DND-41 (cell line): ENCODE measurements around the gene EPB41L4B.

Experiments
- ATAC-seq: fragments of 200-7000 bp; cut with Tn5 transposase; 3 replicates; pipeline ENCODE4 v1.9.1; 2021; ENCODE audit warnings: low read depth; ENCODE audit not compliant: insufficient read depth
- DNase-seq: peaks from one replicate; pipeline ENCODE4 v3.0.0-alpha.2; 2020
- H2AFZ ChIP-seq: 2 replicates; pipeline ENCODE4 v1.6.0; 2012; ENCODE audit warnings: low read depth, low read length
- H3K27ac ChIP-seq: 2 replicates; pipeline ENCODE4 v1.5.1; 2012; ENCODE audit warnings: low read length, inconsistent platforms
- H3K27me3 ChIP-seq: fragments of 200-600 bp; sonication (generic); 2 replicates; pipeline ENCODE4 v1.6.0; 2012; ENCODE audit warnings: low read length, mild to moderate bottlenecking, inconsistent platforms; ENCODE audit not compliant: insufficient read depth, poor library complexity
- H3K36me3 ChIP-seq: 2 replicates; pipeline ENCODE4 v1.5.1; 2012; ENCODE audit warnings: low read length, inconsistent platforms; ENCODE audit not compliant: insufficient read depth
- H3K4me1 ChIP-seq: 2 replicates; pipeline ENCODE4 v1.5.1; 2012; ENCODE audit warnings: mild to moderate bottlenecking, low read length; ENCODE audit not compliant: insufficient read depth
- H3K4me2 ChIP-seq: 2 replicates; pipeline ENCODE4 v1.6.0; 2012; ENCODE audit warnings: mild to moderate bottlenecking, moderate library complexity, low read length, inconsistent platforms; ENCODE audit not compliant: insufficient read depth
- H3K4me3 ChIP-seq, 2 experiments: fragments of 200-600 bp in 1 of 2; shearing (Covaris generic) in 1 of 2; 2 replicates each; pipeline ENCODE4 v1.5.1; 2012 to 2016; ENCODE audit warnings: inconsistent platforms in 2 of 2, low read length in 2 of 2, mild to moderate bottlenecking in 2 of 2, low read depth in 1 of 2, moderate library complexity in 1 of 2
- H3K79me2 ChIP-seq: 2 replicates; pipeline ENCODE4 v1.6.0; 2012; ENCODE audit warnings: low read length, inconsistent platforms; ENCODE audit not compliant: insufficient read depth
- H3K9ac ChIP-seq: 2 replicates; pipeline ENCODE4 v1.6.0; 2012; ENCODE audit warnings: low read depth, mild to moderate bottlenecking, inconsistent platforms, low read length, moderate library complexity
- H3K9me3 ChIP-seq: 2 replicates; pipeline ENCODE4 v1.5.1; 2012; ENCODE audit warnings: low read length, moderate library complexity, mild to moderate bottlenecking, inconsistent platforms; ENCODE audit not compliant: insufficient read depth, severe bottlenecking
- H4K20me1 ChIP-seq: 2 replicates; pipeline ENCODE4 v1.6.0; 2012; ENCODE audit warnings: low read length; ENCODE audit not compliant: insufficient read depth
- CTCF ChIP-seq: IDR thresholded peaks from 2 replicates; pipeline ENCODE4 v1.5.1; 2012; ENCODE audit warnings: borderline replicate concordance, low read length, moderate library complexity, mild to moderate bottlenecking; ENCODE audit not compliant: poor library complexity, severe bottlenecking; ENCODE audit errors: extremely low read depth
- EZH2 ChIP-seq: IDR thresholded peaks from 3 replicates; pipeline ENCODE4 v1.6.1; 2012; ENCODE audit warnings: borderline replicate concordance, low read depth, mild to moderate bottlenecking, moderate library complexity, low read length, inconsistent platforms; ENCODE audit not compliant: severe bottlenecking

The EPB41L4B gene

GRCh38 chr9:109315480-109316206 is 5.2 kb downstream of the EPB41L4B start:
- Histone ChIP-seq H2AFZ (no peak overlapping the region), H3K9me3 (no peaks in the 10 kb centered on the region), H3K79me2 (no peaks in the 10 kb centered on the region), H3K4me1 (no peaks in the 10 kb centered on the region), H3K27ac (no peak overlapping the region), H3K9ac (no peak overlapping the region), H4K20me1 (no peaks in the 10 kb centered on the region), H3K4me2 (no peak overlapping the region), H3K4me3 (no peak overlapping the region), H3K36me3 (no peaks in the 10 kb centered on the region), H3K27me3 (peaks cover 6% of the 10 kb centered on the region)
- ATAC-seq (no peak), DNase-seq (no peak)
- TF ChIP-seq EZH2 (no peak), CTCF (no peak)

GRCh38 chr9:109314011-109314531 is 6.8 kb downstream of the EPB41L4B start:
- Histone ChIP-seq H4K20me1 (no peaks in the 10 kb centered on the region), H3K36me3 (no peaks in the 10 kb centered on the region), H3K27me3 (peaks cover 6% of the 10 kb centered on the region), H3K9ac (no peak overlapping the region), H3K79me2 (no peaks in the 10 kb centered on the region), H3K4me2 (no peak overlapping the region), H3K4me3 (no peak overlapping the region), H3K27ac (no peak overlapping the region), H2AFZ (no peak overlapping the region), H3K9me3 (no peaks in the 10 kb centered on the region), H3K4me1 (no peaks in the 10 kb centered on the region)
- DNase-seq: no peak
- TF ChIP-seq CTCF (no peak), EZH2 (no peak)
- ATAC-seq: no peak

GRCh38 chr9:109313351-109313750 is 7.5 kb downstream of the EPB41L4B start:
- H3K79me2 ChIP-seq: no peaks in the 10 kb centered on the region
- peaks cover 6% of the 10 kb centered on the region for H3K27me3 ChIP-seq
- no peaks in the 10 kb centered on the region for H3K9me3 ChIP-seq
- H2AFZ ChIP-seq: no peak overlapping the region
- ATAC-seq (no peak), DNase-seq (no peak)
- H3K9ac ChIP-seq: no peak overlapping the region
- H3K4me3 ChIP-seq: no peak overlapping the region
- no peak overlapping the region for H3K27ac ChIP-seq
- H3K4me1 ChIP-seq: no peaks in the 10 kb centered on the region
- TF ChIP-seq CTCF (no peak), EZH2 (no peak)
- no peaks in the 10 kb centered on the region for H3K36me3 ChIP-seq
- no peaks in the 10 kb centered on the region for H4K20me1 ChIP-seq
- H3K4me2 ChIP-seq: no peak overlapping the region
